Measurements from ENCODE around the gene HBEGF.

GRCh38 chr5:140312067-140312790 lies 34.2 kb downstream of the HBEGF start:
- TF ChIP-seq CTCF (IDR thresholded peaks at IDR 0.05): no peak
- no peak for TF ChIP-seq POLR2A (IDR thresholded peaks at IDR 0.05)
- no peak for TF ChIP-seq POLR2AphosphoS5 (IDR thresholded peaks at IDR 0.05)
